GM19035 (cell line): ENCODE results near the gene LAD1.

Experiments used
- ATAC-seq: cut with Tn5 transposase; IDR thresholded peaks from one replicate; pipeline ENCODE4 v1.9.1; 2021; ENCODE audit not compliant: unreplicated experiment

Gene LAD1

GRCh38 chr1:201365251-201365650 is 33.9 kb downstream of the LAD1 start:
- ATAC-seq = no peak

GRCh38 chr1:201364808-201365105 is 34.4 kb downstream of the LAD1 start:
- no peak for ATAC-seq

GRCh38 chr1:201363467-201363866 is 35.7 kb downstream of the LAD1 start:
- ATAC-seq = no peak

DNA sequence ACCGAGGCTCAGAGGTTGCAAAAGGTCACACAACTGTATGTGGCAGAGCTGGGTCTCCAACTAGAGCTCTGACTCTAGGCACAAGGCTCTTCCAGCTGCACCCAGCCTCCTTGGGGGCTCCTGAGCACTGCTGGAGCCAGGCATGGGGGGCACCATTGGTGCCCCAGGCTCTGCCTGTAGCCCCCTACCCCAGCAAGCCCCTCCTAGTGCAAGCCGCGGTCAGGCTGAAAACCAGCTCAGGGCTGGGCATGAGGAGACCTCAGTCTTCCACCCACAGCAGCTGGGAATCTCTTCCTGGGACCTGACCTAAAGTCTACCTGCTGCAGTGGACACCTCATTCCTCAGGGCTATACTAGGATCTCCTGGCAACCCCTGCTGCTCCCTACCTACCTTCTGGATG is 36.2 kb downstream of the LAD1 start:
- no peak for ATAC-seq

GRCh38 chr1:201361652-201362504 is 37.2 kb downstream of the LAD1 start:
- no peak for ATAC-seq

- no peak for ATAC-seq
Measured at GRCh38 chr1:201360901-201361651, 38.0 kb downstream of the LAD1 start.

DNA sequence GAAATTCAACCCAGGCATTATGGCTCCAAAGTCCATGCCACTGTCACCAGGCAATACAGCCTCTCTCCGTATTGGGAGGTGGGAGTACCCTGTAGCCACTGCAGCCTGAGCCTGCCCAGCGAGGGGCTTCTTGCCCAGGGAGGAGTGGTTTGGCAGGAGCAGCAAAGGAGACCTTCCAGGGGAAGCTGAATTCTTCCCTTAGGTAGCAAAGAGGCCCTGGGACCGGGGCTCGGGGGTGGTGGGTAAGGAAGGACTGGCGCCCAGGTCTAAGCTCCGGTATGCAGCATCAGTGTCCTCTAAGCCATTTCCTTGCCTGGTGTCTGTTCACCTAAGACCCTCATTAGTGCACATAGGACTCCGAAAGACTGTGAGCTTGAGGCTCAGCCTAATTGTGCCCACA is 38.6 kb downstream of the LAD1 start:
- ATAC-seq = no peak

- no peak for ATAC-seq
Measured at GRCh38 chr1:201359873-201360210, 39.3 kb downstream of the LAD1 start.

DNA sequence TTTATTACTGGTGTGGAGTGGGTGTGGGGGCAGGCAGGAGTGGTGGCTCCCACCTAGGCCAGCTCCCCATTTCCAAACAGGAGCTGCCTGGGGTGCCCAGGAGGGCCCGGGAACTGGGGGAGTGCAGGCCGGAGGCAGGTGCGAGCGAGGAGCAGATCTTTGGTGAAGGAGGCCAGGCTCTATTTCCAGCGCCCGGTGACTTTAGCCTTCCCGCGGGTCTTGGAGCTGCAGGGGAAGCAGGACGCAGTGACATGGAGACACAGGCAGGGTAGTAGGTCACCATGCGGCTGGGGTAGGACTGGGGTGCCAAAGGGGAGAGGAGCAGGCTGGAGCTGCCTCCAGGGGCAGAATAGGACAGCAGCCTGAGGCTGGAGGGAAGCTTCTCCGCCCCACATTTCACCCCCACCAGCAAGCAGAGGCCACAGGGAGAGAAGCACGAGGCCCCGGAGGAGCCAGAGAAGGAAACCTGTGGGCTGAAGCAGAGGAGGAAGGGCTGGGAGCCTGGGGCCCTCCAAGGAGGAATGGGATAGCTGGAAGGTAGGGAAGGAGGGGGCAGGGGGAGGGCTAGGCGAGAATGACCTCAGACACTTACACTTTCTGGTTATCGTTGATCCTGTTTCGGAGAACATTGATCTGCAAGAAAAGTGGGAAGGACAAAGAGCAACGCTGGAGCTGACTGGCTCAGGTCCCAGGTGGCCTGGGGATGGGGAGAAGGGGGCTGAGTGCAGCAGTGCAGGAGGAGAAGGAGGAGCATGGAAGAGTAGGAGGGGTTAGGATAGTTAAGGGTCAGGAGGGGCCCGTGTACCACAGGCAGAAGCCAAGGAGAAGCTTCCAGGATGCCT is 39.9 kb downstream of the LAD1 start:
- ATAC-seq = no peak

- ATAC-seq = no peak
Measured at GRCh38 chr1:201358596-201358995, 40.5 kb downstream of the LAD1 start.

DNA sequence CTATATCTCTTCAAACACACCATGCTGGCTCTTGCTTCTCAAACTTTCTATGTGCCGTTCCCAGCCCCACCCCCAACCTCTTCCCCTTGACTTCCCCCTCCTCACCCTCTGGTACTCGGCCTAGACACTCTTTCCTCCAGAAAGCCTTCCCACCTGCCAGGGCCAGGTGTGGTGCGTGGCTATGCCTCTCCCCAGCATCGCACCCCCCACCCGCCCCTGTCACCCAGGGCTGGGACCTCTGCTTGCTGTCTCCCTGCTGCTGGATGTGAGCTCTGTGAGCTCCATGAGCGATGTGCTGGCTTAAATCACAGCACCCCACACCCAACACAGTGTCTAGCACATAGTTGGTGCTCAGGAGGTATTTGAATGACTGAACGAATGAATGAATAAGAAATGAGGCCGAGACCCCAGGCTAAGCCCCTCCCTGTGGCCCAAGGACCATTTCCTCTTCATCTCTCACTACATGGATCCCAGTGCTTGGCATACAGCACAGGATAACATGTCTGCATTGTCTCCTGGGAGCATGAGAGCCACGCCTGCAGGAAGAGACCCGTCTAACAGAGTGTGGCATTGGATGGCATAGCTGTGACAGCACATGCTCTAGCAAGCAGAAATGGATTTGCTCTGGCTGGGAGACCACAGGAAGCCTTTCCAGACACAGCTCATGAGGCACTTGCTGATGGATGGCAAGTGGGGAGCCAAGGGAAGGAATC is 41.3 kb downstream of the LAD1 start:
- ATAC-seq = no peak

- no peak for ATAC-seq
Measured at GRCh38 chr1:201357211-201357610, 41.9 kb downstream of the LAD1 start.

DNA sequence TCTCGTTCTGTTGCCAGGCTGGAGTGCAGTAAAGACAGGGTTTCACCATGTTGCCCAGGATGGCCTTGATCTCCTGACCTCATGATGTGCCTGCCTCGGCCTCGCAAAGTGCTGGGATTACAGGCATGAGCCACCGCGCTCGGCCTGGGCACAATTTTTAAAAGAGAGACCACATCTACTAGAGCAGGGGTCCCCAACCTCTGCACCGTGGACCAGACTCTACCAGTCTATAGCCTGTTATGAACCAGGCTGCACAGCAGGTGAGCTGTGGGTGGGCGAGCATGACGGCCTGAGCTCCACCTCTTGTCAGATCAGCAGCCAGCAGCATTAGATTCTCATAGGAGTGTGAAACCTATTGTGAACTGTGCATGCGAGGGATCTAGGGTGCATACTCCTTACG is 42.4 kb downstream of the LAD1 start:
- ATAC-seq = no peak

GRCh38 chr1:201356236-201356635 is 42.9 kb downstream of the LAD1 start:
- no peak for ATAC-seq

GRCh38 chr1:201355471-201355870 is 43.7 kb downstream of the LAD1 start:
- ATAC-seq = no peak

DNA sequence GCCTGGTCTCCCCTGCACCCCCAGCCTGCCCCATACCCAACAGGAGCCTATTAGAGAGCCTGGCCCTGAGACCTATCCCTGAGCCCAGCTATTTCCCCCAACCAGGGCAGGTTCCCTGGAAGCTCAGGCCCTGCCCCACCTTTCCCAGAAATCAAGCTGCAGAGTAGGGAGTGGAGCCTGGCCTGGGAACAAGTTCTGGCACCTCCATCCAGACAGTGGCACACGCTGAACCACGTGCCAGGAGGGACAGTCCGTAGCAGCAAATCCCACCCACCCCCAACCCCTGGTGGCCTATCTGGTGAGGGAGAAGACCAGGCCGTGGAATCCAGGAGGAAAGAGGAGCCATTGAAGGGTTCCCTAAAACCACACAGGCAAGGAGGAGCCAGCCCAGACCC is 44.2 kb downstream of the LAD1 start:
- ATAC-seq = no peak

- no peak for ATAC-seq
Measured at GRCh38 chr1:201354151-201354900, 44.8 kb downstream of the LAD1 start.

- no peak for ATAC-seq
Measured at GRCh38 chr1:201353186-201353940, 45.8 kb downstream of the LAD1 start.

DNA sequence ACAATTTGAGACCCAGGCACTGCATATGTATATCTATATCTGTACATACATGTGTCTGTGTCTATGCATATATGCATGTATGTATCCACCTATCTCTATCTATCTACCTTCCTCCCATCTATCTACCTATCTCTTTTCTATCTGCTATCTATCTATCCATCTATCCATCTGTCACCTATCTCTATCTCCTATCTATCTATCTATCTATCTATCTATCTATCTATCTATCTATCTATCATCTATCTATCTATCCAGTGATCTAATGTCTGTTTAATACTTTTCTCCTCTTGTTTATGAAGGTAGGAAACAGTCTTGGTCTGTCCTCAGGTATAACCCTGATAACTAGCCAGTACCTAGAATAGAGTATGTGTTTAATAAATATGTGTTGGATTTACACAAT is 47.5 kb downstream of the LAD1 start:
- no peak for ATAC-seq

- no peak for ATAC-seq
Measured at GRCh38 chr1:201350884-201351283, 48.2 kb downstream of the LAD1 start.
